ENCODE measurements around the gene FKBP8. TPM values are rescaled to one million over a fixed set of nuclear protein-coding genes. Genes with fewer than 3 reads are reported as not detected.

Gene FKBP8
- total RNA-seq, 1 experiment from 2014 or later = 261 TPM

GRCh38 chr19:18504886-18505610, 38.3 kb downstream of the FKBP8 start:
- BruUV-seq (replicated peaks) = no TSS peak
- CTCF ChIA-PET = no interaction called here

More at GRCh38 chr19:18504886-18505610, 38.3 kb downstream of the FKBP8 start:
- Histone ChIP-seq H3K9me3 (ENCODE audit: control insufficient read depth in 1 of 2, insufficient read depth in 1 of 2, low read depth in 1 of 2, low read length in 2 of 2) (no peaks in the 10 kb centered on the region), H3K9ac (ENCODE audit: low read length) (no peak overlapping the region), H3K79me2 (ENCODE audit: insufficient read depth, low read length) (peaks cover 100% of the 10 kb centered on the region), H3K27ac (ENCODE audit: low read depth, low read length) (no peak overlapping the region), H3K4me2 (ENCODE audit: low read length) (peak overlapping the region; percentile 27; the same call in 1 of the 2 replicates), H3K9me2 (ENCODE audit: insufficient read depth) (no peaks in the 10 kb centered on the region), H4K20me1 (ENCODE audit: insufficient read depth) (peaks cover 7% of the 10 kb centered on the region; the same call in 1 of the 2 replicates), H3K36me3 (ENCODE audit: control insufficient read depth in 1 of 2, insufficient read depth in 2 of 2, low read length in 2 of 2) (no peaks in the 10 kb centered on the region), H3K4me3 (replicated peaks in 1 of 2; ENCODE audit: low read depth in 1 of 2, low read length in 2 of 2) (no peak overlapping the region), H2AFZ (ENCODE audit: low read depth, low read length, poor library complexity, severe bottlenecking) (no peak overlapping the region), H3K27me3 (ENCODE audit: insufficient read depth, low read length) (no peaks in the 10 kb centered on the region), H3K4me1 (ENCODE audit: control insufficient read depth in 1 of 2, insufficient read depth in 2 of 2, low read length in 2 of 2) (peaks cover 18 to 38% of the 10 kb centered on the region in 2 experiments; a peak in 3 of 4 replicates)
- TF ChIP-seq ZFX (IDR thresholded peaks at IDR 0.05) = no peak
- TF ChIP-seq FOSL1 (IDR thresholded peaks at IDR 0.05; ENCODE audit: low read depth) = no peak
- TF ChIP-seq RAD21 (IDR thresholded peaks at IDR 0.05; ENCODE audit: low read depth) = no peak
- TF ChIP-seq POLR2A (IDR thresholded peaks at IDR 0.05; ENCODE audit: borderline replicate concordance, extremely low read depth, insufficient read depth, insufficient read length) = no peak
- TF ChIP-seq EZH2phosphoT487 (IDR thresholded peaks at IDR 0.05; ENCODE audit: borderline replicate concordance) = no peak
- TF ChIP-seq REST (IDR thresholded peaks at IDR 0.05; ENCODE audit: low read depth) = no peak
- TF ChIP-seq MAX (IDR thresholded peaks at IDR 0.05) = no peak
- no peak for TF ChIP-seq YY1 (IDR thresholded peaks at IDR 0.05; ENCODE audit: extremely low read depth, insufficient replicate concordance, low read depth, low read length)
- TF ChIP-seq CTCF (IDR thresholded peaks at IDR 0.05 in 2 of 3, conservative IDR thresholded peaks at IDR 0.05 in 1 of 3; ENCODE audit: borderline replicate concordance in 1 of 3, insufficient read depth in 1 of 3, low read depth in 2 of 3, low read length in 2 of 3) = no peak
- TF ChIP-seq TCF7L2 (IDR thresholded peaks at IDR 0.05; ENCODE audit: borderline replicate concordance, extremely low read depth, insufficient read depth, insufficient read length) = no peak
- no peak for TF ChIP-seq POLR2AphosphoS5 (IDR thresholded peaks at IDR 0.05; ENCODE audit: low read depth, low read length)
- no peak for TF ChIP-seq JUND (IDR thresholded peaks at IDR 0.05)
- TF ChIP-seq SP1 (IDR thresholded peaks at IDR 0.05; ENCODE audit: low read depth) = no peak
- TF ChIP-seq EZH2 (IDR thresholded peaks at IDR 0.05) = no peak
- TF ChIP-seq SRF (IDR thresholded peaks at IDR 0.05; ENCODE audit: low read depth) = no peak
- TF ChIP-seq EGR1 (IDR thresholded peaks at IDR 0.05; ENCODE audit: low read depth) = no peak
- TF ChIP-seq ZNF274 (IDR thresholded peaks at IDR 0.05; ENCODE audit: low read depth, low read length) = no peak
- TF ChIP-seq CEBPB (IDR thresholded peaks at IDR 0.05; ENCODE audit: low read depth) = no peak
- no peak for TF ChIP-seq SIN3A (IDR thresholded peaks at IDR 0.05; ENCODE audit: low read depth)
- DNase-seq (ENCODE audit: low read depth, low spot score) = no peak
- ATAC-seq = peak; percentile 6; the same call in 1 of the 2 replicates
- POLR2A ChIA-PET = no interaction called here
- intact Hi-C loops (cut with micrococcal nuclease) = no loop called here
- RAD21 ChIA-PET (ENCODE audit: low non-redundant PET in 1 of 2, low total read pairs in 2 of 2, uncharacterized antibody in 2 of 2, unreplicated experiment in 2 of 2) = interaction anchor here in 1 of 2 experiments (0.5 kb wide), 1 partner anchor 15 kb away, joined by 3 read pairs; no protein-coding TSS in a partner anchor
